ENCODE measurements around the gene LRP11.
A peak's percentile ranks its signal among the peaks of the same experiment; 100 is the strongest.

Gene LRP11

DNA sequence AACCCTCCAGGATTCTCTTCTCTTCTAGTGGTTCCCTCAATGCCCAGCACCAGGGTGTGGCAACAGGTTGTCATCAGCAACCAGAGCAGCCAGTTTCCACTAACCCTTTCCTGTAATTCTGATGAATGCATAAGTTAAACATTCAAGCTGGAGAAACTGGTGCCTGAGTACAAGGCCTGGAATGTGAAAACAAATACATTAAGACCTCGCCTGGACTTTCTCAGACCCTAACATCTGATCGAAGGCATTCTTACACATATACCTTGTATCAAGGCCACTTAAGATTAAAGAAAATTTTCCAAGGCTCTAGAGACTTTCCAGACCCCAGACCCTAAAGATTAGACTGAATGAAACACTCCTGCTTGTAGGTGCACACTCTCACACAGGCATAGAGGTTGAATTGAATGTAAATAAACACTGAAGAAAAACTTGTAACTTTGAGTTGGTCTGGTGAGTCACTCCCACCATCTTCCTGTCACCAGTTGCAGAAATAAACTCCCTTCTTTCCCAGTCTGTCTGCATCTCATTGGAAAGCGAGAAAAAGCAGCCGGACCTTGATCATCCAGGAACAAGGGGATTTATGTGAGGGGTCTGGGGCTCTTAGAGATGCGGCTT lies 9.0 kb downstream of the LRP11 start:
- no peak for TF ChIP-seq SIN3A (IDR thresholded peaks at IDR 0.05; ENCODE audit: borderline replicate concordance, insufficient read depth, low read length)
- no peak for TF ChIP-seq TAF1 (IDR thresholded peaks at IDR 0.05; ENCODE audit: borderline replicate concordance, insufficient read depth, low read length)
- TF ChIP-seq POLR2AphosphoS5 (IDR thresholded peaks at IDR 0.05; ENCODE audit: low read depth, low read length): no peak
- TF ChIP-seq FOXP2 (optimal IDR thresholded peaks at IDR 0.05; ENCODE audit: borderline replicate concordance, extremely low read depth, extremely low read length, insufficient read depth): no peak
- TF ChIP-seq, protein P1, sequence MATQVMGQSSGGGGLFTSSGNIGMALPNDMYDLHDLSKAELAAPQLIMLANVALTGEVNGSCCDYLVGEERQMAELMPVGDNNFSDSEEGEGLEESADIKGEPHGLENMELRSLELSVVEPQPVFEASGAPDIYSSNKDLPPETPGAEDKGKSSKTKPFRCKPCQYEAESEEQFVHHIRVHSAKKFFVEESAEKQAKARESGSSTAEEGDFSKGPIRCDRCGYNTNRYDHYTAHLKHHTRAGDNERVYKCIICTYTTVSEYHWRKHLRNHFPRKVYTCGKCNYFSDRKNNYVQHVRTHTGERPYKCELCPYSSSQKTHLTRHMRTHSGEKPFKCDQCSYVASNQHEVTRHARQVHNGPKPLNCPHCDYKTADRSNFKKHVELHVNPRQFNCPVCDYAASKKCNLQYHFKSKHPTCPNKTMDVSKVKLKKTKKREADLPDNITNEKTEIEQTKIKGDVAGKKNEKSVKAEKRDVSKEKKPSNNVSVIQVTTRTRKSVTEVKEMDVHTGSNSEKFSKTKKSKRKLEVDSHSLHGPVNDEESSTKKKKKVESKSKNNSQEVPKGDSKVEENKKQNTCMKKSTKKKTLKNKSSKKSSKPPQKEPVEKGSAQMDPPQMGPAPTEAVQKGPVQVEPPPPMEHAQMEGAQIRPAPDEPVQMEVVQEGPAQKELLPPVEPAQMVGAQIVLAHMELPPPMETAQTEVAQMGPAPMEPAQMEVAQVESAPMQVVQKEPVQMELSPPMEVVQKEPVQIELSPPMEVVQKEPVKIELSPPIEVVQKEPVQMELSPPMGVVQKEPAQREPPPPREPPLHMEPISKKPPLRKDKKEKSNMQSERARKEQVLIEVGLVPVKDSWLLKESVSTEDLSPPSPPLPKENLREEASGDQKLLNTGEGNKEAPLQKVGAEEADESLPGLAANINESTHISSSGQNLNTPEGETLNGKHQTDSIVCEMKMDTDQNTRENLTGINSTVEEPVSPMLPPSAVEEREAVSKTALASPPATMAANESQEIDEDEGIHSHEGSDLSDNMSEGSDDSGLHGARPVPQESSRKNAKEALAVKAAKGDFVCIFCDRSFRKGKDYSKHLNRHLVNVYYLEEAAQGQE (IDR thresholded peaks at IDR 0.05; ENCODE audit: insufficient read depth in 1 of 2, low read depth in 2 of 2, low read length in 2 of 2): no peak

DNA sequence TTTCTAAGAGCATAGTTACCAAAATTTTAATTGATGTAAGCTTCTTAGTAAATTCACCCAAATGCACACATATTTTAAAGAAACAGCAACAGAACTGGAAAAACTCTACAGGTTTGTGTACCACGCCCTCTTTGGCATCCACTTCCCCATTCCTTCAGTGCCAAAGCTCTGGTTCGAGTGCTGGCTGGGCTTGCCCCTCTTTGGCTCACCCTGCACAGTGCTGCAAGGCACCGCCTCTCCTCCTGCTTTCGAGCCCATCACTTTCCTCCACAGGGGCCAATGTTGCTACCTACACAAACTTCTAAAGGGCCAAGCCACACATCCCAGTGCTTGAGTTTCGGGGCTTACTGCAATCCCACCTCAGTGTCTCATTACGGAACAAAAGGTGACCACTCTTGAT lies 9.6 kb downstream of the LRP11 start:
- TF ChIP-seq SIN3A (IDR thresholded peaks at IDR 0.05; ENCODE audit: borderline replicate concordance, insufficient read depth, low read length) (no peak), FOXP2 (optimal IDR thresholded peaks at IDR 0.05; ENCODE audit: borderline replicate concordance, extremely low read depth, extremely low read length, insufficient read depth) (no peak), TAF1 (IDR thresholded peaks at IDR 0.05; ENCODE audit: borderline replicate concordance, insufficient read depth, low read length) (no peak), POLR2AphosphoS5 (IDR thresholded peaks at IDR 0.05; ENCODE audit: low read depth, low read length) (no peak)
- TF ChIP-seq, protein P1 (IDR thresholded peaks at IDR 0.05; ENCODE audit: insufficient read depth in 1 of 2, low read depth in 2 of 2, low read length in 2 of 2): no peak

DNA sequence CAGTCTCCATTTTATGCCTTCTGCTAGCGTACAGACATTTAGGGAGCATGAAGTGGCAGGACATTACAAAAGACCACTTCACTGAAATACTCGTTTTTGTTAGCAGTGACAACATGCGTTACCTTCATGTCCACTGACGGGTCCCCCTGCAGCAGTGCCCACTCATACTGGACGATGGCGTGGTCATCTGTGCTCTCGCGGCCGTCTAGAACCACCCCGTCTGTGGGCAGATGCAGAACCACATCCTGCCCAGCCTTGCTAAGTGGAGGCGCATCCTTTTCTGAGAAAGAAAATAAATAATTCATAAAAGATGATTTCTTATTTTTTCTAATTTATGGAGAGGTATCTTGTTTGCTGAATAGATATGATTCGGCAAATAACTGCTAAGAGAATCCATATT lies 11.3 kb downstream of the LRP11 start:
- TF ChIP-seq SIN3A (IDR thresholded peaks at IDR 0.05; ENCODE audit: borderline replicate concordance, insufficient read depth, low read length) (no peak), TAF1 (IDR thresholded peaks at IDR 0.05; ENCODE audit: borderline replicate concordance, insufficient read depth, low read length) (no peak), POLR2AphosphoS5 (IDR thresholded peaks at IDR 0.05; ENCODE audit: low read depth, low read length) (no peak), FOXP2 (optimal IDR thresholded peaks at IDR 0.05; ENCODE audit: borderline replicate concordance, extremely low read depth, extremely low read length, insufficient read depth) (no peak)
- TF ChIP-seq, protein P1 (IDR thresholded peaks at IDR 0.05; ENCODE audit: insufficient read depth in 1 of 2, low read depth in 2 of 2, low read length in 2 of 2): no peak

DNA sequence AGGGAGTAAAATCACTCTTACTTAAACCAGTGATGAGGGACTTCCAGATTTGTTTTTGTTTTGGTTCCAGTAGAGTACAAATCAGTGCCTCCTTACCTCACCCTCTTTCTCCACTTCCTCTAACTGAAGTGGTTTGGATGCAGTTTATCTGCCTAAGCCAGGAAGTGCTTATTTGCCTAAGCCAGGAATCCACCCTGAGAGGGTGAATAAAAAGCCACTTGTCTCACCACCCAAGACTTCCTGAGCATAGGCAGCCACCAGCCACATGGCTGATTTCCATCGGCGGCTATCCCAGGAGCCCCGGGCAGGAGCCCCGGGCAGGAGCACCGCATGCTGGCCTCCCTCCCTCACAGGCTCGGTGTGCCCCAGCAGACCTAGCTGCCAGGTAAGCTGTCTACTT lies 12.0 kb downstream of the LRP11 start:
- no peak for TF ChIP-seq FOXP2 (optimal IDR thresholded peaks at IDR 0.05; ENCODE audit: borderline replicate concordance, extremely low read depth, extremely low read length, insufficient read depth)
- TF ChIP-seq POLR2AphosphoS5 (IDR thresholded peaks at IDR 0.05; ENCODE audit: low read depth, low read length): peak; percentile 59; the same call in 1 of the 2 replicates
- TF ChIP-seq SIN3A (IDR thresholded peaks at IDR 0.05; ENCODE audit: borderline replicate concordance, insufficient read depth, low read length): 0 out of 2 replicates have a peak, but pooled peaks have one; percentile 78
- TF ChIP-seq, protein P1 (IDR thresholded peaks at IDR 0.05; ENCODE audit: insufficient read depth in 1 of 2, low read depth in 2 of 2, low read length in 2 of 2): no peak

Data from PFSK-1 (cell line).